ENCODE data around the gene PLCXD1.
"Not testable (repeated sequence)": the region's sequence is repeated elsewhere in the genome, so short reads cannot be mapped to it uniquely, and the experiment has no call there.

The PLCXD1 gene

DNA sequence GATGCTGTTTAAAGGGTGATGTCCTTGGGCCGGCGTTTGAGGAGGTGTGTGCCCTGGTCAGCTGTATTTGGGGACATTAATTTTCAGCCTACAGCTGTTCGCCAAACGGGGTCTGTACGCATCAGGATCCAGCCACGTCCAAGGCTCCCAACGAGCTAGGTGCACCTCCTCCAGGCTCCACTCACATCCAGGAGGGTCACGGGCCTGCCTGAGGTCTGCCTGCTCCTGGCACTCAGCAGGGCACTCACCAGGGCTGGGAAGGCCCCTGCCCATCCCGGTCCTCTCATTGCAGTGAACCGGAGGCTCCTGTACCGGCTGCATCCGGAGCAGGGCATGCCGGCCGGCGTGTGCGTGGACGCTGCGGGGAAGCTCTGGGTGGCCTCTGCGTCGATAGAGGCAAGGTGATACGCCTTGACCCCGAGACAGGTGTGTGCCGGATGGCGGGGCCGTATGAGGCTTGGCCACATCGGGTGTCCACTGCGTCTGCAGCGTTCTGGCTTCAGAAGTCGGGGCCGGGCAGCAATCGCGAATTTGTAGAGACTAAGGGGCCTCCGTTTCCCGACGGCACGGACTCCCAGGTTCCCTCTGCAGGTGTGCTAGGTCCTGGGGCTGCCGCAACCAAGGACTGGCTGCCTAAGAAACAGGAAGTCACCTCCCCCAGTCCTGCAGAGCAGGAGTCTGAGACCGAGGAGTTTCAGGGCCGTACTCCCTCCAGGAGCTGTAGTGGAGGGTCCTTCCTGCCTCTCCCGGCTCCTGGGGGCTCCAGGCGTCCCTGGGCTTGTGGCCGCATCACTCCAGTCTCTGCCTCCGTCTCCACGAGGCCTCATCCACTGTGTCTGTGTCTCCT is 27.5 kb upstream of the PLCXD1 start:
- DNase-seq (ENCODE audit: low read depth): no peak
- TF ChIP-seq, protein P1, sequence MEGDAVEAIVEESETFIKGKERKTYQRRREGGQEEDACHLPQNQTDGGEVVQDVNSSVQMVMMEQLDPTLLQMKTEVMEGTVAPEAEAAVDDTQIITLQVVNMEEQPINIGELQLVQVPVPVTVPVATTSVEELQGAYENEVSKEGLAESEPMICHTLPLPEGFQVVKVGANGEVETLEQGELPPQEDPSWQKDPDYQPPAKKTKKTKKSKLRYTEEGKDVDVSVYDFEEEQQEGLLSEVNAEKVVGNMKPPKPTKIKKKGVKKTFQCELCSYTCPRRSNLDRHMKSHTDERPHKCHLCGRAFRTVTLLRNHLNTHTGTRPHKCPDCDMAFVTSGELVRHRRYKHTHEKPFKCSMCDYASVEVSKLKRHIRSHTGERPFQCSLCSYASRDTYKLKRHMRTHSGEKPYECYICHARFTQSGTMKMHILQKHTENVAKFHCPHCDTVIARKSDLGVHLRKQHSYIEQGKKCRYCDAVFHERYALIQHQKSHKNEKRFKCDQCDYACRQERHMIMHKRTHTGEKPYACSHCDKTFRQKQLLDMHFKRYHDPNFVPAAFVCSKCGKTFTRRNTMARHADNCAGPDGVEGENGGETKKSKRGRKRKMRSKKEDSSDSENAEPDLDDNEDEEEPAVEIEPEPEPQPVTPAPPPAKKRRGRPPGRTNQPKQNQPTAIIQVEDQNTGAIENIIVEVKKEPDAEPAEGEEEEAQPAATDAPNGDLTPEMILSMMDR (IDR thresholded peaks at IDR 0.05; ENCODE audit: insufficient read depth, low read depth, low read length, missing control alignments): no peak
- no peak overlapping the region for H3K4me3 ChIP-seq (ENCODE audit: low read depth, low read length)

DNA sequence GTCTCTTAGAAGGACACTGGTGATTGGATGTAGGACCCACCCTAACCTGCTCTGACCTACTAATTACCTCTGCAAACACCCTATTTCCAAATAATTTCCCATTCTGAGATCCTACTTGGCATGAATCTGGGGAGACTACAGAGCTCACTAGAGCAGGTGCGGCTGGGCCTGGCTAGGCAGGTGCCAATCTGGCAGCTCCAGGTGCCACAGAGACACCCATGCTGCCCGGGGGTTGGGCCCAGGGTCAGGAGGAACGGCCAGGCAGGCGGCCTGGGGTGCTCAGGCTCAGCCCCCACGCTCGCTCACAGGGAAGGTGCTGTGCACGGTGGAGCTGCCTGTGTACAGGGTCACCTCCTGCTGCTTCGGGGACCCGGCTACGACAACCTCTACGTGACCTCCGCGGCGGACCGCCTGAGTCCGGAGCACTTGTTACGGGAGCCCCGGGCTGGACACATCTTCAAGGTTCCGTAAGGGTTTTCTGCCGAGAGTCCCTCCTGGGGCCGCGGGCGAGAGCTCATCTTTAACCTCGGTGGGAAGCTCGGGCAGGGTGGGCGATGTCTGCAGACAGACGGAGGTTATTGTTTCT is 26.5 kb upstream of the PLCXD1 start:
- DNase-seq (ENCODE audit: low read depth): no peak
- H3K4me3 ChIP-seq (ENCODE audit: low read depth, low read length): no peak overlapping the region
- TF ChIP-seq, protein P1 (IDR thresholded peaks at IDR 0.05; ENCODE audit: insufficient read depth, low read depth, low read length, missing control alignments): no peak

DNA sequence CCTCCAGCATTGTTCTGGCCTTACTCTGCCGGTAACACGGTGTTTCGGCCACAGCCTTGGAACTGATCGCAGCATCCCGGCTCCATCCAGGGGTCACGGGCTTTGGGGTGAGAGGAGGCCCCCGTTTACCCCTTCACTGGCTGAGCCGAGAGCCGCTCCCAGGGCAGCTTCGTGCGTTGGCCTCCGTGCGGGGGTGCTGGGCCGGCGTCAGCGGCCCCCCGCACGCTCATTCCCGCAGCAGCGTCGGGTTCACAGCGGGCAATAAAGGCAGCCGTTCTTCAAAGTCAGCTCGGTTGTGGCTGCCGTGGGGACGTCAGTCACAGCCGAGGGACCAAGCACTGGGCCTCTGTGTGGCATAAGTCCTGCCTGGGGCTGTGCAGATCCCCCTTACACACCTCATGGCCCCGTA is 25.3 kb upstream of the PLCXD1 start:
- TF ChIP-seq, protein P1 (IDR thresholded peaks at IDR 0.05; ENCODE audit: insufficient read depth, low read depth, low read length, missing control alignments): no peak
- DNase-seq (ENCODE audit: low read depth): no peak
- H3K4me3 ChIP-seq (ENCODE audit: low read depth, low read length): no peak overlapping the region

DNA sequence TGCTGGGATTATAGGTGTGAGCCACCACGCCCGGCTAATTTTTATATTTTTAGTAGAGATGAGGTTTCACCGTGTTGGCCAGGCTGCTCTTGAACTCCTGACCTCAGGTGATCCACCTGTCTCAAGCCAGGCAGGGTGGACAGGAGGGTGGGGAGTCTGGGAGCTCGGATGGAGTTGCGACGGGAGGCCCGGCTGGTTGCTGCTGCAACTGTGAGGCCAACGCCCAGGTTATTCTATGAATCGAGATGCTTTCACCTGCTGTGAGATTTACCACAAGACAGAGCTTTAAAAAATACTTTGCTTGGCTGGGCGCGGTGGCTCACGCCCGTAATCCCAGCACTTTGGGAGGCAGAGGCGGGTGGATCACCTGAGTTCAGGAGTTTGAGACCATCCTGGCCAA is 24.1 kb upstream of the PLCXD1 start:
- not testable (repeated sequence) for DNase-seq (ENCODE audit: low read depth); H3K4me3 ChIP-seq (ENCODE audit: low read depth, low read length)

DNA sequence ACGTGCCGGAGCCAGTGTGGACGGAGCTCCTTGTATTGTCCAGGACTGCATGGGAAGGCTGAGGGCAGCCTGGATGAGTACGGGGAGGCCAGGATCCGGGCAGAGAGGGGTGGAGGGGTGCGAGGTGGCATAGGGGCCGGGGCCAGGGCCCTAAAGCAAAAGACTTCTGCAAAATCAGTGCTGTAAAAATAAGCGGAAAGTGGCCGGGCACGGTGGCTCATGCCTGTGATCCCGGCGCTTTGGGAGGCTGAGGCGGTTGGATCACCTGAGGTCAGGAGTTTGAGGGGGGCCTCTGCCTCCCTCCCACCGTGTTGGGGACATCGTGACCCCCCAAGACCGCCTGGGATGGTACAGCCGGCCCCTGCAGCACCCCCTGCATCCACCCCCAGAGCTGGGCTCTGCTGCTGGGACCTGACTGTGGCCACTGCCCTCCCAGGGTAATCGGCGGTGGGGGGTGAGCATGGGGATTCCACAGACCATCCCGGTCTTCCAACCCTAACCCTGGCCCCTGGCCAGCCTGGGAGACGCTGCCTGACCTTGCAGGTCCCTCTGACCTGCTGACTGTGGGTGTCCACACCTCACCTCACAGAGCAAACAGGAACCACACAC is 23.4 kb upstream of the PLCXD1 start:
- DNase-seq (ENCODE audit: low read depth): no peak
- TF ChIP-seq, protein P1 (IDR thresholded peaks at IDR 0.05; ENCODE audit: insufficient read depth, low read depth, low read length, missing control alignments): no peak
- H3K4me3 ChIP-seq (ENCODE audit: low read depth, low read length): no peak overlapping the region

DNA sequence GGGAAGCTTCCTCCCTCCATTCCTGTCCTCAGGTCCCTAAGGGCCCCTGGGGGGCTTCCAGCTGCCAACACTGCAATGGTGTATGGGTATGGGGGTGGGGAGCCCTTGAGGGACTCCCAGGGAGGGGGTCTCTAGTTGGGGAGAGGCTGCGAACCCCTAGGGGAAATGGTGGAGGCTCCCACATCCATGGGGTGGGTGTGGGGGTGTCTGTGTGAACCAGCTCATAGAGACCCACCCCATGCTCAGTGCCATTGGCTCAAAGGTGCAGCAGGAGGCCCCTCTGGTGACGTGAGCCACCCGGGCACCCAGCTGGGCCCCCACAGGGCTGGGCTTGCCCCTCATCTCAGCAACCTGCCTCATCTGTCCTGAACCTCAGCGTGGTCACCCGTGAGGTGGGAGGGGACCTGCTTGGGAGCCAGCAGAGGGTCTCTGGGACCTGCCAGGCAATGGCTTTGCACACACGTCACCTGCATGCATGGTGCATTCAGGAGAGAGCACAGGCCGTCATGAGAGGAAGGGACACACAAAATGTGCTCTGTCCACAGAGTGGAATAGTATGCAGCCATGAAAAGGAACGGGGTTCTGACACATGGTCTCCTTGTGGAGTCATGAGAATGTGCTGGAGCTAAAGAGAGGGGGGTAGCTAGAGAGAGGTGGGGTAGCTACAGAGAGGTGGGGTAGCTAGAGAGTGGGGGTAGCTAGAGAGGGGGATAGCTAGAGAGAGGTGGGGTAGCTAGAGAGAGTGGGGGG is 22.7 kb upstream of the PLCXD1 start:
- DNase-seq (ENCODE audit: low read depth): no peak
- no peak overlapping the region for H3K4me3 ChIP-seq (ENCODE audit: low read depth, low read length)
- TF ChIP-seq, protein P1 (IDR thresholded peaks at IDR 0.05; ENCODE audit: insufficient read depth, low read depth, low read length, missing control alignments): no peak
